Ureter (tissue), 1 donor: Measurements from ENCODE around the gene USP53. TPM values are rescaled to one million over a fixed set of nuclear protein-coding genes. Genes with fewer than 3 reads are reported as not detected.
"Not testable (repeated sequence)": the region's sequence is repeated elsewhere in the genome, so short reads cannot be mapped to it uniquely, and the experiment has no call there.

Experiments used
- DNase-seq: peaks from one replicate; pipeline ENCODE4 v3.0.0-alpha.2; 2020; ENCODE audit warnings: low spot score
- total RNA-seq: library from RNA; stranded (reverse); gene quantifications from one replicate; pipeline ENCODE4 v1.2.4, GENCODE V29; 2023
- donor health status: DM: yes; HTN: yes; CAD: no.

The USP53 gene
- total RNA-seq, 1 donor from 2014 or later, result 108 TPM

DNA sequence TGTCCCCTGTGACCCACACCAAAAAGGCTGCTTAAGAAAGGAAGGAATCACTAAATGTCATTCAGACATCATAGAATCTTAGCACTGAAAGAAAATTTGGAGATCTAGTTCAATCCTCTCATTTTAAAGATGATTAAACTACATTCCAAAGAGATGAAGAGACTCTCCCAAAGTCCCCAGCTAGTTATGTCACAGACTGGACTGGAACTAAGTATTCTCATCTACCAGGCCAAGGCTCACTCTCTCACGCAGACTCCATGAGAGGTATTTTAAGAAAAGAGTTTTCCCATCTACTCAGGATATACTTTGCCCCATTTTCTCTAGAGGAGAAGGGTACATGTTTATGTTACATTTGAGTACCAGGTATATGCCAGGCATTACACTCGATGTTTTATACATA is 102.5 kb downstream of the USP53 start:
- no peak for DNase-seq

DNA sequence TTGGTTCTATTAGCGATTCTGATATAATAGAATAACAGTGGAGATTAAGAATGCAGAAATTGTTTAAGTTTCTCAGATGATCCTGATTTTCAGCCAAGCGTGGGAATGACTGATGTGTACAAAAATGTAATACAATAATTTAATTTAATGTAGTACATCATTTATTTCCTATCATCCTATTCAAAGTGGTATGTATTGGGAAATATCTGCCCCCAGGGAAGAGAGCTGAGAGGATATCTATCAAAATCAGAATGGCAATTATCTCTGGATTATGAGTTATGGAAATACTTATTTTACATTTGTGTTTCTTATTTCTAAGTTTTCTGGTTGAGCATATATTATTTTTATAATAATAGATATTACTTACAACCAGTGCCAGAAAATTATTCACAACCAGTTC is 105.5 kb downstream of the USP53 start:
- no peak for DNase-seq

DNA sequence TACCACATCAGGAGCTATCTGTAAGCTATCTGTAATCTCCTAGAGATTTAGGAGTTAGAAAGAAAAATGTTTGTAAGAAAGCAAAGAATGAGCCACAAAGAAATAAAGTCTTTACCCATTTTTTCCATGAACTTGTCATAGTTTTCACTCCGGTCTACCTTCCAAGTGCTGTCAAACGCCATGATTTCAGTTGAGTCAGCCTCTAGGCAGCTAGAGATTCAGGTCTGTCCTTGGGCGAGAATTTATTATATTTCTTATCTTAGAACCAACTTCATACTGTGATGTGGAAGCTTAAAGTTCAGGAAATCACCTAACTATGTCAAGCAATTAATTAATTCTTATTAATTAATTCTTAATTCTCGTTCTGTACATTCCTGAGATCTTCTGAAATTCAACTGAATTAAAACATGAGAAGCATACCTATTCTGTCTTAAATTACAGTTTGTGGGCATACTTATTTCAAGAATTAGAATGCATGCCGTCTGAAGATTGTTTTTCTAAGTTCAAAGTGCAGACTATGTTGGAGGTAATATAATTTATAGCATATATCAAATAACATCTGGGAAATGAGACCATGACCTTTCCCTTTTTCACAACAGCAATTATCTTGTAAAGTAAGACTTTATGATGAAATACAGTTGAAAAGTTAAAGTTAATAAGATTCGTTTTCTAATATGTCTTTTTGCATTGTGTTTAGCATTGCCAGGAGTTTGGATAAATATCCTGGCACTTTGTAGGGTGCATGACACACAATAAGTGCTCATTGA is 109.6 kb downstream of the USP53 start, which contains the start of gene FABP2:
Gene FABP2, minus strand, starts transcription at position 218 of the 767 bp plus-strand sequence. Its CDS starts 36 bp downstream, at position 182.
- no peak for DNase-seq

GRCh38 chr4:119328695-119329094 is 116.2 kb downstream of the USP53 start:
- no peak for DNase-seq

DNA sequence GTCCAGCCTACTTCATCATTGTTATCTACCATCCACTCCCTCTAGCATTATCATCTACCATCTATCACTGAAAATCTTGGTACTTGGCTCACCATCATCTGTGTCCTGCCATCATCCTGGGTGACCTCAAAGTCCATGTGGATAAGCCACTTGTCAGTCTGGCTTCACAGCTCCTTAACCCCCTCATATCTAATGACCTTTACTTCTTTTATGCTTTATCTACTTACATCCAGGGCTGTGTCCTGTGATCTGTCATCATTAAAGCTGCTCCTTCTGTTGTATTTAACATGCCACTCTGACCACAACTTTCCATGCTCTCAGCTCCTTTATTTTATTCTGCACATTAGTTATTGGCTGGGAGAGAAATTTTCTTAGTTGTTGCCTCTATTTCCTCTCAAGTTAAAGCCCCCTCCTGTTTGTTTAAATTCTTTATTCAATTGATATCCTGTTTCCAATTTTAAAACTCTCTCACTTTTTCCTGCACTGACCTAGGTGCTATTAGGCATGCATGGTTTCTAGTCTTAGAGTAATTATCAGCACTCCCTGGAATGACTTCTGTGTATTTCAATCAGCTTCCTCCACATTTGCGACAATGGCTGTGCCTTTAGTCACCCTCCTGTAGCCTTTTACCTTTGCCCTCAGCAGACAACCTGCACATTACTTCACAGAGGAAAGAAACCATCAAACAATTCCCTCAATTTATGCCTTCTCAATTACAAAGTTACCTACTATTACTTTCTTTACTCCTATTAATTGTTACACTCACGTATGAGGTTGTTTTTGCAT is 117.5 kb downstream of the USP53 start:
- no peak for DNase-seq

DNA sequence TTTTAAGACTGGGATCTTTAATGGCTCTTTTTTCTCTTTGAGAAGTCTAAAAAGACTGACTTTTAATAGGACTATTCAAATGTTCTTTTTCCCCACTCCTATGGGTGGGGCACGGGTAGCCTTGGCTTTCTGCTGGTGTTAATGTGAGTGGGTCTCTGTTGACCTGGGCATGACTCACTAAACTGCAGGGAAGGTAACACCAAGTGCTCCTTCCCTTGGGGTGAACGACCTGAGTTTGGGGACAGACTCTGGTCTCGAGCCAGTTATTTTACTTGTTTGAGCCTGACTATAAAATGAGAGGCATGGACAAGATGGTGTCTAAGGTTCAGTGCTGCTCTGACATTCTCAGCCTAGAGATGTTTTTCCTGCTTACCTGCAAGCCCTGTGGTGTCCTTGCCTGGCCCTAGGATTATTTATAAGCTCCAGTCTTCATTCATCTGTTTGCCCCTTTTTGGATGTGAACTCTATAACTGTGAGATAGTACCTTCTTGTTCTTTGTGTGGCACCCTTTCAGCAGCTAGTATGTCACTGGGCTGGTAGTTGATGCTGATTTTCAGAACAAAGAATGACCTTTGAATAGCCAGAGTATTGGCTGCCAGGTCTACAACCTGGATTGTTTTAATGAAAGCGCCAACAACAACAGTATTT is 123.9 kb downstream of the USP53 start:
- not testable (repeated sequence) for DNase-seq

DNA sequence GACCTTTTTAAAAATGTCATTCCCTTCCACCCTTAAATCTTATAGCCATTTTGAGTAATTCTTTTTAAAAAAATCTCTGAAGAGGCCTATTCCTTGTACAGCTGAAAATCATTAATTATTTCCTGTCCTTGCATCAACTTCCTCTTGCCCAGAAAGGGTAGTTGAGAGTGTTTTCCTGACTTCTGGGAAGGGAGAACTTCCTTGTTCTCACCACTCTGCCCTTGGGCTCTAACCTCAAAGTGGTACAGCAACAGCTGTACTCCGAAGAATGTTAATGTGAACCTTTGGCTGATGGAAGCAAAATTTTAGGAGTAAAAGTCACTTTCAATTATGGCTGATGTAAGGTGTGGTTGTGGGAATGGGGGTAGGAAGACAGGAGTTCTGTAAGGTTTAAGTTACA is 124.5 kb downstream of the USP53 start:
- DNase-seq, result no peak

GRCh38 chr4:119339895-119340294 is 127.4 kb downstream of the USP53 start:
- not testable (repeated sequence) for DNase-seq

GRCh38 chr4:119343293-119343692 is 130.8 kb downstream of the USP53 start:
- DNase-seq, result not testable (repeated sequence)

Other genes with a start within 250 kb of the USP53 start
- gene MYOZ2, start 76.9 kb upstream of the USP53 start, total RNA-seq, result 0.47 TPM
- gene FABP2, start 109.4 kb downstream of the USP53 start, total RNA-seq, result not detected